CD4-positive, alpha-beta T cell treated with Interleukin-10 for 1 hour (primary cell): Measurements from ENCODE around the gene CFAP77.

Source experiments
- DNase-seq: peaks from one replicate; pipeline ENCODE4 v3.0.0-alpha.2; 2020

Gene CFAP77

GRCh38 chr9:132497731-132498130, 87.7 kb downstream of the CFAP77 start:
- no peak for DNase-seq

GRCh38 chr9:132498531-132499210, 88.7 kb downstream of the CFAP77 start:
- no peak for DNase-seq

- no peak for DNase-seq
These were observed 89.2 kb downstream of the CFAP77 start for GRCh38 chr9:132499251-132499650.

GRCh38 chr9:132500193-132500592, 90.2 kb downstream of the CFAP77 start:
- DNase-seq: no peak

DNA sequence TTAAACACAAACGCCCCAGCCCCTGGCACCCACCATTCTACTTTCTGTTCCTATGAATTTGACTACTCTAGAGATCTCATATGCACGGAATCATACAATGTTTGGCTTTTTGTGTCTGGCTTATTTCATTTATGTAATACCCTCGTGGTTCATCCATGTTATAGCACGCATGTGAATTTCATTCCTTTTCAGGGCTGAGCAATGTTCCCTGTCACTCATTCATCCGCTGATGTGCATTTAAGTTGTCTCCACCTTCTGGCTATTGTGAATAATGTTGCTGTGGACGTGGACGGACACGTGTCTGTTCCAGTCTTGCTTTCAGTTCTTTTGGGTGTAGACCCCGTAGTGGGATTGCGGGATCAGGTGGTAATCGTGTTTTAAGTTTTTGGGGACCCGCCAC, 92.5 kb downstream of the CFAP77 start:
- no peak for DNase-seq

- no peak for DNase-seq
These were observed 93.1 kb downstream of the CFAP77 start for GRCh38 chr9:132503116-132503515.

- DNase-seq: no peak
These were observed 94.5 kb downstream of the CFAP77 start for GRCh38 chr9:132504488-132504887.

- DNase-seq: no peak
These were observed 96.1 kb downstream of the CFAP77 start for GRCh38 chr9:132505991-132506655.

- DNase-seq: no peak
These were observed 97.1 kb downstream of the CFAP77 start for GRCh38 chr9:132506977-132507669.

GRCh38 chr9:132507670-132508469, 97.9 kb downstream of the CFAP77 start:
- DNase-seq: peak; percentile 67

DNA sequence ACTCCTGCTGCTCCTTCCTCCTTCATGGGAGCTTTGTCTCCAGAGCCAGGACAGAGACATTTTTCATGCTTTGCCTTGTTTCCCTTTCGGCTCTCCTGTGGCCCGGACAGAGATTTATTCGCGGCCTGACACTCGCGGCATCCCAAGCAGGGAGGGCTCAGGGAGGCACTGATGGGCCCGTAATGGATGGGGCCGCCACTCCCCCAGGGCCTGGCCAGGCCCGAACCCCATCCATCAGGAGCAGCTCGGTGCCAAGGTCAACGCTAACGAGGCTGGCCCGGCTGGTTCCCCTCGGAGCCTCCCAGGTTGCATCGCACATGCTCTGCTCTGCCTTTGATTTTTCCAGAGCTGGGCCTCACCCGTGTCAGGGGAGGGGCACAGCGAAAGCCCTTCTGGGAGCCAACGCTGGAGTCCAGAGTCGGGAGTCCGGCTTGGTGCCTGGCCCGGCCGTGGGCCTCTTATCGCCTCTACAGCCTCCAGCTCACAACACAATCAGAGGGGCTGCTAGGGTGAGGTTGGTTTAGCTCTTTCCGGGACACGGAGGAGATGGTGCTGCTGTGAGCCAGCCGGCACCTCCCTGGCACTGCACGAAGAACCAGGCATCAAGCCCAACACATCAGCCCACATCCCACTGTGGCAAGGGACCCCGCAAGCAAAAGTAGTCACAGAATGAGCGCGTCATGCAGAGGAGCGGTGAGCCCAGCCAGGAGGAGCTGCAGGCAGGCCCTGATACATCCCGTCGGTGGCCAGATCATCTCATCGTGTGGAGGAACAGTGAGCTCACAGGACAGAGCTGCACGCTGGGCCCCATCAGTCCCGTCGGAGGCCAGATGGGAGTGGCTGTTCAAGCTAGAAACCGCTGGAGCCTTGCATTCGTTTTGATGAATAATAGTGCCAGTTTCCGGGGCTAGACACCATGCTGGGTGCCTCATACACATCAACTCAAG, 100.2 kb downstream of the CFAP77 start:
- no peak for DNase-seq

- DNase-seq: no peak
These were observed 101.4 kb downstream of the CFAP77 start for GRCh38 chr9:132511191-132511999.

- no peak for DNase-seq
These were observed 103.4 kb downstream of the CFAP77 start for GRCh38 chr9:132513416-132513815.

GRCh38 chr9:132514011-132514744, 104.2 kb downstream of the CFAP77 start:
- DNase-seq: no peak

- no peak for DNase-seq
These were observed 104.8 kb downstream of the CFAP77 start for GRCh38 chr9:132514821-132515220.

DNA sequence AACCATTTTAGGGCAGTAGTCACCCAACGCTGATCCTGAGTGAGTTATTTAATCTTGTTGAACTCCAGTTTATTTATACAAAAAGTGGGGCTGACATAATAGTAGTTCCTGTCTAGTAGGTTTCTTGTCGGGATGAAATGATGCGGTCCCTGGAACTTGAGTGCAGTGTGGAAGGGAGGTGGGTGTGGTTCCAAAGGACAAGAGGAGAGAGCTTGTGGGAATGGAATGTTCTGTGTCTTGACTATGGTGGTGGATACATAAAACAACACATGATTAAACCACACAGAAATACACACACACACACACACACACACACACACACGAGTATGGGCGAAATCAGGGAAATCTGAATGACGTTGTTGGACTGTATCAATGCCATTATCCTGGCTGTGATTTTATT, 106.3 kb downstream of the CFAP77 start:
- DNase-seq: no peak

- no peak for DNase-seq
These were observed 106.9 kb downstream of the CFAP77 start for GRCh38 chr9:132516911-132517310.

DNA sequence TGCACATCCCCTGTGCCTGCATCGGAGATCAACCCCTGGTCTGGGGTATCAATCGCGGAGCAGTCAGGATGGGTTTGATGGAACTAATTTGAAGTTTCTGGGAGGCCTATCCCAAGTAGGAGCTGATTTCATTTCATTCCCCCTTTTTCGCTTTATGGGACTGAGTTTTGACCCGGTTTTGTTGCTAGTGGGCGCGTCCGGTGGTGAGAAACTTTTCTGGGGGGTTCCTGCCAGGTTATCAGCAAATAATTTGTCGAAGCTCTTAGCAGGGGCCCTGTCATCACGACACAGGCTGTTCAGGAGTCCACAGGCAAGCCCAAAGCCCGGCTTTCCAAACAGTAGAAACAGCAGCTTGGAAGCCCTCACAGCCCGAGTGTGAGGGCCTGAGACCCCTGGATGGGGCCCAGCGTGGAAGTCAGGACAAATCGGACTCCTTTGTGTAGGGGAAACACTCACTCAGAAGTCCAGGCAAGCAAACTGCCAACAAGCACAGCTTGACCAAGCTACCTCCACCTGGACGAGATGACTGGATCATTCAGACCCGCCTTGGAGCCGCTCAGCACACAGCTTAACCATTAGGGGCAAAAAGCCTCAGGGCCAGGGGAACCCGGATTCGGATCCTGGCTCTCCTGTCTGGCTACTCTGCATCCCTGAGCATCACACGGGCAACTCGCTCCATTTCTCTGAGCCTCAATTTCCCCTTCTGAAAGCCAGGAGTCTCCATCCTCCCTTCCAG, 108.0 kb downstream of the CFAP77 start:
- DNase-seq: no peak

DNA sequence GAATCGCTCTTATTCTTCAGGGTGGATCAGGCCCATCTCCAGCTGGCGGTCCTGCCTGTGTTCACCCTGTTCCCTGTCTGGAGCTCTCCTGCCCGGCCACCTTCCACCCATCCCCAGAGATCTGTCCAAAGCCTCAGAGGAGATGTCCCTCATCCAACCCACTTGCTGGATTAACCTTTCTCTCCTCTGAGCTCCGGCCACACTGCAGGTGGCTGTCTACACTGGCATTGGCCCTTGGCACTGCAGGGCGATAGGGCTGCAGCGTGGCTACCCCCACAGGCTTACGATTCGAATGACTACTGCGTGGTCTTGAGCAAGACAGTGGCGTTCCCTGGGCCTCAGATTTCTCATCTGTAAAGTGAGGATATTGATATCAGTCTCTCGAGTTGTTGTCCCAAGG, 108.6 kb downstream of the CFAP77 start:
- DNase-seq: no peak

GRCh38 chr9:132519033-132519432, 109.0 kb downstream of the CFAP77 start:
- DNase-seq: no peak
